ENCODE measurements around the gene MAD1L1.

DNA sequence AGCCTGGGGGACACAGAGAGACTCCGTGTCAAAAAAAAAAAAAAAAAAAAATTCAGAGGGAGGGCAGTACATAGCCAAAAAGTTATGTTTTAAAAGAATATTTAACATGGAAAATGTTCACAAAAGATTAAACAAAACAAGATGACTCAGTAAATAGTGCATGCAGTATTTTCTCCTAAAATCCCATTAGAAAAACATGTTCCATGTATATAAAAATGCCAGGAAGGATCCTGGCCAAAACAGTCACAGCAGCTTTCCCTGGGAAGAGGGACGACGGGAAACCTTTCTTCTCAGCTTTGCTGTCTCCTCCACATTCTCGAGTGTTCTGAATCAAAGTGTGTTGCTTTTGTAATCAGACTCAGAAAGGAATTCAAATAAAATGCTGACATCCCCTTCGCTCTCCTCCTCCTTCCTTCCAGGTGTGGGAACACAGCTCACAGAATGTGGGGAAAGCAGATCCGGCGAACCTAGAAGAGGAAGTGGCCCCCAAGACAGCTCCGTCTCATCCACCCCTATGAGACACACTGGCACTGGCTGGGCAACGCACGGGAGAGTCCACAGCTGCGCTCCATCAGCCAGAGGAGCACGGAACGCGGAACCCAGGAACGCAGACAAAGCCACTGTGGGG, 139.4 kb downstream of the MAD1L1 start:
- no peak for TF ChIP-seq TAF1 (conservative IDR thresholded peaks at IDR 0.05)
- TF ChIP-seq CTCF (IDR thresholded peaks at IDR 0.05; ENCODE audit: low read depth, low read length, missing input control) = no peak
- TF ChIP-seq, protein P1, sequence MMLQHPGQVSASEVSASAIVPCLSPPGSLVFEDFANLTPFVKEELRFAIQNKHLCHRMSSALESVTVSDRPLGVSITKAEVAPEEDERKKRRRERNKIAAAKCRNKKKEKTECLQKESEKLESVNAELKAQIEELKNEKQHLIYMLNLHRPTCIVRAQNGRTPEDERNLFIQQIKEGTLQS (IDR thresholded peaks at IDR 0.05) = no peak
- TF ChIP-seq GABPA (IDR thresholded peaks at IDR 0.05 in 1 of 2, conservative IDR thresholded peaks at IDR 0.05 in 1 of 2) = no peak
- TF ChIP-seq SP1 (IDR thresholded peaks at IDR 0.05) = no peak
- TF ChIP-seq, protein P2, sequence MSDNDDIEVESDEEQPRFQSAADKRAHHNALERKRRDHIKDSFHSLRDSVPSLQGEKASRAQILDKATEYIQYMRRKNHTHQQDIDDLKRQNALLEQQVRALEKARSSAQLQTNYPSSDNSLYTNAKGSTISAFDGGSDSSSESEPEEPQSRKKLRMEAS (IDR thresholded peaks at IDR 0.05) = no peak
- no peak for TF ChIP-seq RAD21 (IDR thresholded peaks at IDR 0.05)
- no peak for TF ChIP-seq EGR1 (IDR thresholded peaks at IDR 0.05; ENCODE audit: low read depth in 2 of 2)
